Astrocyte of the spinal cord (primary cell): Measurements from ENCODE around the gene SCGB1A1.

Source experiments
- DNase-seq: peaks from one replicate; pipeline ENCODE4 v3.0.0; 2011; ENCODE audit warnings: low read depth, low spot score
- H3K4me3 ChIP-seq: 2 replicates; pipeline ENCODE4 v1.5.1; 2011; ENCODE audit warnings: low read depth, mild to moderate bottlenecking, low read length, moderate library complexity
- in situ Hi-C: cut with HindIII; loops from 2 replicates; pipeline ENCODE4 v1.10.0; 2017; ENCODE audit warnings: low sequenced_read_pairs
- TF ChIP-seq, protein P1 (sequence below): IDR thresholded peaks from 2 replicates; pipeline ENCODE4 v1.5.1; 2012; ENCODE audit warnings: low read depth, mild to moderate bottlenecking, low read length, inconsistent platforms

The SCGB1A1 gene

DNA sequence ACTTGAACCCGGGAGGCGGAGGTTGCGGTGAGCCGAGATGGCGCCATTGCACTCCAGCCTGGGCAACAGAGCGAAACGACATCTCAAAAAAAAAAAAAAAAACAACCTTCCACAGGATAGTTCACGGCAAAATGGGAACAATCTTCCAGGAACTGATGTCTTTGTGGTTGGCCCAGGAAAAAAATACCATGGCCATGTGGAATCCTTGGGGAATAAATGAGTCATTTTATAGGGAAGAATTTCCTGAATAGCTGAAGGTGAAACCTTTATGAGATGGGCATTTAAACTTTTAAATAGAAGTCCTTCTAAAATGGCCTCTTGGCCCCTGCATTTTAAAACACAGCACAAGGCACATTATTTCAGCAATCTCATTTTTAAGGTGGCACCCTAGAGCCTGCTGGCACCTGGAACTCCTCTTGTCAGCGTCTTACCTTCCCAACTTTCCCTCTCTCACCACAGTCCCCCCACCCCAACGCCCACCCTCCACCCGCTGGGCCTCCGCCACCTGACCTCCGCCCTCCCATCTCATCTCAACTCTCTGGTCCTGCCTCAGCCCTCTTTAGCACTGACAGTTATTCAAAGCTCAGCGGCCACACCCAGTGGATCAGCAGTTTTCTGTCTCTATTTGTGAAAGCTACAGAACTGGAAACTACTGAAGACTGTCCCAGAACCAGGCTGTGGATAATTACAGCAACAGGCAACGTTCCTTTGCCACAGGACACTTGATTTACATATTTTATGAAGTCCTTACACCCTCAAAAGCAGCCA lies 43.1 kb downstream of the SCGB1A1 start:
- in situ Hi-C loops = no loop called here
- TF ChIP-seq, protein P1, sequence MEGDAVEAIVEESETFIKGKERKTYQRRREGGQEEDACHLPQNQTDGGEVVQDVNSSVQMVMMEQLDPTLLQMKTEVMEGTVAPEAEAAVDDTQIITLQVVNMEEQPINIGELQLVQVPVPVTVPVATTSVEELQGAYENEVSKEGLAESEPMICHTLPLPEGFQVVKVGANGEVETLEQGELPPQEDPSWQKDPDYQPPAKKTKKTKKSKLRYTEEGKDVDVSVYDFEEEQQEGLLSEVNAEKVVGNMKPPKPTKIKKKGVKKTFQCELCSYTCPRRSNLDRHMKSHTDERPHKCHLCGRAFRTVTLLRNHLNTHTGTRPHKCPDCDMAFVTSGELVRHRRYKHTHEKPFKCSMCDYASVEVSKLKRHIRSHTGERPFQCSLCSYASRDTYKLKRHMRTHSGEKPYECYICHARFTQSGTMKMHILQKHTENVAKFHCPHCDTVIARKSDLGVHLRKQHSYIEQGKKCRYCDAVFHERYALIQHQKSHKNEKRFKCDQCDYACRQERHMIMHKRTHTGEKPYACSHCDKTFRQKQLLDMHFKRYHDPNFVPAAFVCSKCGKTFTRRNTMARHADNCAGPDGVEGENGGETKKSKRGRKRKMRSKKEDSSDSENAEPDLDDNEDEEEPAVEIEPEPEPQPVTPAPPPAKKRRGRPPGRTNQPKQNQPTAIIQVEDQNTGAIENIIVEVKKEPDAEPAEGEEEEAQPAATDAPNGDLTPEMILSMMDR = no peak
- DNase-seq = peak; percentile 36
- no peak overlapping the region for H3K4me3 ChIP-seq

GRCh38 chr11:62462508-62462892 lies 43.7 kb downstream of the SCGB1A1 start:
- TF ChIP-seq, protein P1 = no peak
- no peak for DNase-seq
- H3K4me3 ChIP-seq = no peak overlapping the region
- in situ Hi-C loops = no loop called here

DNA sequence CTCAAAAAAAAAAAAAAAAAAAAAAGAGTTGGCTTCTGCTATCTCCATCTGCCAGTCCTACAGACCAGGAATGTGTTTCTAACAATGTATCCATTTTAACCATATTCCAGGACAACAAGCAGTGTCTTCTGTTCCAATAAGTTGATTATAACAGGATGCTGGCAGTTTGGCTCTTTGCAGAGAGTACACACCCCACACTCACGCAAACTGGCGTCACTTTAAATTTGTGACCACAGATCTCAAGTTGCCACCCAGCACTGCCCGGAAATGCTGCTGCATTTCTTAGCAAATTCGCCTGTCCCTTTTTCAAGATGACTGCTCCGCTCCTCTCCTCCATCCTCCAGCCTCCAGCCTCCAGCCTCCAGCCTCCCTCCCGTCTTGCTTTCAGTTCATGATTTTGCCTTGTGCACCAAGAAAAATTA lies 44.3 kb downstream of the SCGB1A1 start:
- TF ChIP-seq, protein P1 = no peak
- in situ Hi-C loops = no loop called here

GRCh38 chr11:62464655-62465054 lies 45.8 kb downstream of the SCGB1A1 start:
- TF ChIP-seq, protein P1 = no peak
- H3K4me3 ChIP-seq = no peak overlapping the region
- DNase-seq = no peak
- in situ Hi-C loops = no loop called here

More for the DNA sequence above, 44.3 kb downstream of the SCGB1A1 start:
- no peak overlapping the region for H3K4me3 ChIP-seq
- no peak for DNase-seq

DNA sequence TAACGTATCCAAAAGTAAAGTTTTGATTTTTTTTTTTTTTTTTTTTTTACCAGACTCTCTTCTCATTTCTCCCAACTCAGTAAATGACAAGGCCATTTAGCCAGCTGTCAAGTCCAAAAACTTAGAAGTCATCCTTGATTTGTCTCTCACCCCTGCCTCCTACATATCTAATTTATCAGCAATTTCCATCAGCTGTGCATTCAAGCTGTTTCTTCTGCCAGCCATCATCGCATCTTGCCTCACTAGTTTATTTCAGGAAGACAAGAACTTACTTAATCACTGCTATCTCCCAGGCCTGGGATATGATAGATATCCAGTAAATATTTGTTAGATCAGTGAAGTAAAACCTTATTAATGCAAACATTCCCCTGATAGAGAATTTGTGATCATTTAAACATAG lies 47.6 kb downstream of the SCGB1A1 start:
- no peak overlapping the region for H3K4me3 ChIP-seq
- DNase-seq = no peak
- in situ Hi-C loops = no loop called here
- TF ChIP-seq, protein P1 = no peak

DNA sequence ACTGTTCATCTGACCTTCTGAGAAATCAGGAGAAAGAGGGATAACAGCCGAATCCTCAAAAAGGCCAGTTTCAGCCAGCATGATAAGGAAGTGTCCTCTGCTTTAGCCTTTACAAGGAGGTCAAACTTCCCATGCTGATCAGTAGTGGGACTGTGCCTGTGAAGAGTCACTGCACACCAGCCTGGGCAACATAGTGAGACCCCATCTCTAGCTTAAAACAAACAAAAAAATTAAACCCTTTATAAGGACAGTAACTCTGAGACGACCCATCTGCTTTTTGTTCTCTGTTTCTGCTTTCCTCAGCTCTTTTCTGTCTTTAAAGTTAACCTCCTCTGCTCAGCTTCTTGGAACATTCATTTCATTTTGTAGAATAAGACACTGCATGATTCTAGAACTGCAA lies 49.7 kb downstream of the SCGB1A1 start:
- DNase-seq = no peak
- TF ChIP-seq, protein P1 = no peak
- in situ Hi-C loops = no loop called here

More for the DNA sequence above, 49.7 kb downstream of the SCGB1A1 start:
- no peak overlapping the region for H3K4me3 ChIP-seq
